Measurements from ENCODE around the gene S100A5.
A peak's percentile ranks its signal among the peaks of the same experiment; 100 is the strongest.
"Not testable (repeated sequence)": the region's sequence is repeated elsewhere in the genome, so short reads cannot be mapped to it uniquely, and the experiment has no call there.

S100A5 gene

GRCh38 chr1:153566414-153567371, 26.0 kb upstream of the S100A5 start:
- peak; percentile 52 for DNase-seq

GRCh38 chr1:153565529-153566374, 25.0 kb upstream of the S100A5 start, which contains the start of gene S100A2:
Gene S100A2, minus strand, starts transcription at chr1:153565844. Its CDS starts 1,967 bp downstream, at chr1:153563877.
- DNase-seq = no peak

GRCh38 chr1:153563991-153564390, 23.3 kb upstream of the S100A5 start:
- no peak for DNase-seq

DNA sequence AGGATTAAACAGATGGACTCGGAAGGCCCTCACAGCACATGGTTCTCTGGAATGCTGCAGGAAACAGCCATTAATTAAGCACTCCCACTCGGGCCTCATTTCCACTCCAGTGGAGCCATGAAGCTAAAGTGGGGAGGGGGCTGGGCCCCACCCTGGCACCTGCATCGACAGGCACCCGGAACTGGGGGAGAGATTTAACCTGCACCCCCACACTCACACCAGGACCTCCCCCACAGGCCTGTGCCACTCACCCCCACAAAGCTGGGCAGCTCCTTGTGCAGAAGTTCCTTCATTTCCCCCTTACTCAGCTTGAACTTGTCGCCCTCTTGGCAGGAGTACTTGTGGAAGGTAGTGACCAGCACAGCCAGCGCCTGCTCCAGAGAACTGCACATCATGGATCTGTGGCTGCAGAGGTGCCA, 22.8 kb upstream of the S100A5 start:
- DNase-seq = no peak

- not testable (repeated sequence) for DNase-seq
Measured at GRCh38 chr1:153562021-153562420, 21.3 kb upstream of the S100A5 start.

DNA sequence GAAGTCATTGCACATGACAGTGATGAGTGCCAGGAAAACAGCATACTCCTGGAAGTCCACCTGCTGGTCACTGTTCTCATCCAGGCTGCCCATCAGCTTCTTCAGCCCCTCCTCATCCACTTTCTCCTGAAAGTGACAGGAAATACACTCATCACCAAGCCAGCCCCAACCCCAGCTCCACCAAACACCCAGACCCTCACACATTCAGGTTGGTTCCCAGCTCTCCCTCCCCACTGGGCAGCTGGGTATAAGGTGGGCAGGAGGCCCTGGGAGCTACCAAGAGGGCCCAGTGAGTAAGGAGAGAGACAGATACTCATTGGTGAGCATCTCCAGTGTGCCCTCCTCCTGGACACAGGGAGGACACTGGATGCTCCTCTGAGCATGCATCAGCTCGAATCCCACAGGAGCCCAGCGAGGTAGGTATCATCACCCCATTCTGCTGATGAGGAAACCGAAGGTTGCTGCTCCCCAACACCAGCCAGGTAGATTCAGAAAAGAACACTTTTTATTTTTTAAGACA, 20.8 kb upstream of the S100A5 start:
- no peak for DNase-seq

DNA sequence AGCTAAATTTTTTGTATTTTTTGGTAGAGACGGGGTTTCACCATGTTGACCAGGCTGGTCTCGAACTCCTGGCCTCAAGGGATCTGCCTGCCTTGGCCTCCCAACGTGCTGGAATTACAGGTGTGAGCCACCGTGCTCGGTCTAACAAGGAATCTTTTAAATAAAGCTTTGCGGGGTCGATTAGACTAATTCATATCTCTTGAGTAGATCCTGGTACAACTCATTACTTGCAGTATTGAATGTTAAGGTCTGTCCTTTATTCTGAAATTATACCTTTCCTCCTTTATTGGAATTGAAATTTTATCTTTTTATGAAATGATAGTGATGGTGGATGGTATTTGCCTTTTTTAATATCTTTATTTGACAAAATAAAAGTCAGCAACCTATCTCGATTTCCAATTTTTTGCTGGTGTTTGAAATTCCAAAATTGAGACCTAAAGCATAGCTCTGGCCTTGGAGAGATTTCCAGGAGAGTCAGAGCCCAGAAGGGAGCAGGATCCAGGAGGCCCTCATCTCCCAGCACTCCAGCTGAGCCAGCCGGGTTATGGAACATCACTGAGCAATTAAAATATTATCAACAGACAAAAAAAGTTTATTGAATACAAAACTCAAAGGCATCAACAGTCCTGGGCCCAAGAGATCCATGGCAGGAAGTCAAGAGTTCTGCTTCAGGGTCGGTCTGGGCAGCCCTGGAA, 20.2 kb upstream of the S100A5 start:
- no peak for DNase-seq

GRCh38 chr1:153560241-153560640, 19.5 kb upstream of the S100A5 start:
- no peak for DNase-seq

GRCh38 chr1:153557877-153558276, 17.1 kb upstream of the S100A5 start:
- DNase-seq = no peak

DNA sequence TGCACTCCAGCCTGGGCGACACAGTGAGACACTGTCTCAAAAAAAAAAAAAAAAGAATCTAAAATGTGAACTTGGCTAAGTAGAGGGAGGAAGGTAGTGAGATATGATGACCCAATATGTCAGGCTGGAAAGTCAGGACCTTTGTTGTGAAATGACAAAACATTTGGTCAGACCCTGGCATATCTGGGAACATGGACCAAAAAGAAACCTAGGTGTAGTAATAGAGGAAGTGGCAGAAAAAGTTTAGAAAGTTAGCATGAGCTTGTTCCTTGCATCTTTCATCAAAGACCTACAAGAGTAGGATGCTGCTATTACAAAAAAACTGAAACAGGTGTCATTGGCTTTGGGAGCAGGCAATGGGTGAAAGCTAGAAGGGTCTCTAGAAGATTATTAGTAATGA, 15.6 kb upstream of the S100A5 start:
- no peak for DNase-seq

- DNase-seq = no peak
Measured at GRCh38 chr1:153553830-153554541, 13.3 kb upstream of the S100A5 start.

DNA sequence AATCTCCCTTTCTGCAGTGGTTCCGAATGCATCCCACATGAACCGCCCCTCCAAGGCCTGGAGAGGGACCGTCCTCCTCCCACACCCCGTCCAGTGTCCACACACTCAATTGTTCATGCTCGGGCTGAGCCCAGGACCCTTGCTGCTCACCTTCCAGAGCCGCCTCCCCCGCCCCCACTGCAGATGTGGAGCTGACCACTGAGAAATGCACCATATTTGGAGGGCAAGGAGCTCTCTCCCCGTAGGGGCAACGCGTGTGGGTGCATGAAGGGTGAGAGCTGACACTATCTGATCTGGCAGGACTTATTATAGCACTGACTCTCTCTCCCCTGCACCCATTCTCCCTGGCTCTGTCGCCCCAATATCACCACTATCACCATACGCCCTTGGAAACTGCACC, 12.4 kb upstream of the S100A5 start:
- no peak for DNase-seq

DNA sequence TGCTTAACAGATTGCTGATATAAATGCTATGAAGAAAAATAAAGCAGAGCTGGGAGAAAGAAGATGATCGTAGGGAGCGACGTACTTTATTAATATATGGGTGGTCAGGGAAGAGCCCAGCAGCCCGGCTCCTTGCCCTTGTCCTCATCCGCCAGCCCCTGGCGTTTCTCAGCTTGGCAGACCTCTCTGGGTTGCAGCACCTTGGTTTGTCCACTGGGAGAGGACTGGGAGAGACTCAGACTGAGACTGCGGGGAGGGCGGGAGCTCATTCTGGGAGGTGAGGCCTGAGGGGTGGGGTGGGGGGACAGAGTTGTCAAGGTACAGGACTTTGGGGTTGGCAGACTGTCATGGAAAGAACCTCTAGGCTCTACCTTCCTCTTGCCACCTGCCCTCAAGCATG, 11.6 kb upstream of the S100A5 start:
- no peak for DNase-seq

DNA sequence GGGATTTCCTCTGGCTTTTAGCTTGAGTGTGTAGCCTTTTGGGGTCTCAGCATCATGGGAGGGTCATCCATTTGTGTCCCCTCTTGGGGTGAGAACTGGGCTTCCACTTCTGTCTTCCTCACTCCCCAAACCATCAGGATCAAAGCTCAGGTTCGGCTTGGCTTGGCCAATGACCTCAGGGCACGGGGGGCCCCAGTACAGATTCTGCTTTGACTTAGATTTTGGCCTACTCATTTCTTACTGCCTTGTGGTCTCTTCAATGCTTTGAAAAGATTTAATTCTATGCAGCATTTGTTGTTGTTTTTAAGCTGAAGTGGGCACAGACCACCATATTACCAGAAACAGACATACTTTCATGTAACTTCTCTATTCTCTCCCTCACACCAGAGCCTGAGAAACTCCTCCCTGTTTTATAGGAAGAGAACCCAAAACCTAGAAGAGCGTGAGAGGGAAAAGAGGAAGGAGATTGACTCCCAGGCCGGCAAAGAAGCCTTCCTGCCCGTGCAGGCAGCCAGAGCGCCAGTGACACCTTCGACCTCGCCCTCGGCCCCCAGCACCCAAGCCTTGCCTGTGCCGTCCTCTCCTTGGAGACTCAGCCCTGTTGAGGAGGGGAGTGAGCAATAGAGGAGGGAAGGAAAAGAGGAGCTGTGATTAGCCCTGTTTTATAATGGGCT, 10.2 kb upstream of the S100A5 start:
- DNase-seq = no peak

GRCh38 chr1:153550398-153550758, 9.6 kb upstream of the S100A5 start:
- no peak for DNase-seq

DNA sequence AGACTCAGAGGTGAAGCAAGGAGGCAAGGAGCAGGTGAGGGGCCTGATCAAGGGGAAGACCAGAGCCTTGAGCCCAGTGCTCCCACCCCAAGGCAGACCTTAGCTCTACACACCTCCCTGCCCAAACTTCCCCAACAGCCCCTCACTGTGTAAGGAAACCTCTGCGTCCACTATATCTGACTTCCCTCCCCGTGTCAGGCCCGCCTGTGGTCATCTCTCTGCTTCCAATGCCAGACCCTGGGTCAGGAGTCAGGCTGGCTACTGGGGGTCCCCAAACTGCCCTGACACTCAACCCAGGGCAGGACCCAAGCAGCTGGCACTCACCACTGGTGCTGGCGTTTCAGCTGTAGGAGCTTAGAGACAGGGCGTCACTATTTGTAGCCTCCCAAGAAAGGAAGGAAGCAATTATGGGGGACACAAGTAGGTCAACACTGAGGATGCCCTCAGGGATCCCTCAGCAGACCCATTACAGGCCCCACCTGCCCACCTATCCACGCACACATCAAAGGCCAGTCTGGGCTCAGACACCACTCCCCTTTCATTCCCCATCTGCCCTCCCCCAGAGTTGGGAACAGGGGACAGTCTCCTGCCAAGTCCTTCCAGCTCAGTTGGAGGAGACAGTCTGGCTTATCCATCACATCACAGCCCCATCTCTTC, 9.1 kb upstream of the S100A5 start:
- no peak for DNase-seq

DNA sequence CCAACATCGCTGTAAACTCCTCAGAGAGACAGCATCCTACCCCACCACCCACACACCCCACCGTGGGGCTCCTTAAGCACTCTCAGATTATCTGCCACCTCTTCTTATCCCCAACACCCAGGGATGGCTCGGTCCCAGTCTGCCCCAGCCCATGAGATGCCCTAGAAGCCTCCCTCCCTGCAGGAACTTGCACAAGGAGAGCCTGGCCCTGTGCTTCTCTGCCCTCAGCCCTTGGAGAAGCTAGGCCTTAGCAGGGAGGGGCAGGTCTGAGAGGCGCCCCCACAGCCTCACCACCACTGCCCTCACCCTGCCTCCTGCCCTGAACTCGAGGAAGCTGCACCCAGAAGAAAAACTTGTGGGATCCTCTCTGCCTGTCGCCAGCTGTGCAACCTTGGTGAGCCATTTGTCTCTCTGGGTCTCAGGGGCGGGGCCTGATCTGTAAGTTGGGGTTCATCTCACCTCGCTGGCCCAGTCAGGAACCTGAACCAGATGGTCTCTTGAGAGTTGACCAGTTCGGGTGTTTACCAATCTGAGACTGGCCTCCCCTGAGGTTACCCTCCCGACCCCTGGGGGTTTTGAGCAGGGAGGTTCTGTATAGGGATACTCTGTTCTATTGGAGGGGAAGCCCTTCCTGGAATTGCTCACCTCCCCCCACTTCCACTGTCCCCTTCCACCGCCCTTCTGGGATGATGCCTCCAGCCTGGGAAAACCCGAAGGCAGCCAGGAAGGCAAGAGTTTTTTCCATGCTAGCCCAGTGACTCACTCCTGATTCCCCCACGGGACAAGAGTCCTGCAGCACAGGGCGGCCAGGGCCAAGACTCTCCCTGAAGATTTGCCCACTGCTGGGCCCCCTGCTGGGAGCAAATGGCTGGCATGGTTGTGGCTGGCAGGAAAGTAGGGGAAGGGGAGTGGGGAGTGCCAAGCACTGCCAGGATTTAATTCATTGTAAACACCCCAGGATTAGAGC, 8.3 kb upstream of the S100A5 start, which contains the start of gene S100A3:
Gene S100A3, minus strand, starts transcription at position 537 of the 967 bp plus-strand sequence. CDS start 773 bp downstream, outside the sequence.
- no peak for DNase-seq

DNA sequence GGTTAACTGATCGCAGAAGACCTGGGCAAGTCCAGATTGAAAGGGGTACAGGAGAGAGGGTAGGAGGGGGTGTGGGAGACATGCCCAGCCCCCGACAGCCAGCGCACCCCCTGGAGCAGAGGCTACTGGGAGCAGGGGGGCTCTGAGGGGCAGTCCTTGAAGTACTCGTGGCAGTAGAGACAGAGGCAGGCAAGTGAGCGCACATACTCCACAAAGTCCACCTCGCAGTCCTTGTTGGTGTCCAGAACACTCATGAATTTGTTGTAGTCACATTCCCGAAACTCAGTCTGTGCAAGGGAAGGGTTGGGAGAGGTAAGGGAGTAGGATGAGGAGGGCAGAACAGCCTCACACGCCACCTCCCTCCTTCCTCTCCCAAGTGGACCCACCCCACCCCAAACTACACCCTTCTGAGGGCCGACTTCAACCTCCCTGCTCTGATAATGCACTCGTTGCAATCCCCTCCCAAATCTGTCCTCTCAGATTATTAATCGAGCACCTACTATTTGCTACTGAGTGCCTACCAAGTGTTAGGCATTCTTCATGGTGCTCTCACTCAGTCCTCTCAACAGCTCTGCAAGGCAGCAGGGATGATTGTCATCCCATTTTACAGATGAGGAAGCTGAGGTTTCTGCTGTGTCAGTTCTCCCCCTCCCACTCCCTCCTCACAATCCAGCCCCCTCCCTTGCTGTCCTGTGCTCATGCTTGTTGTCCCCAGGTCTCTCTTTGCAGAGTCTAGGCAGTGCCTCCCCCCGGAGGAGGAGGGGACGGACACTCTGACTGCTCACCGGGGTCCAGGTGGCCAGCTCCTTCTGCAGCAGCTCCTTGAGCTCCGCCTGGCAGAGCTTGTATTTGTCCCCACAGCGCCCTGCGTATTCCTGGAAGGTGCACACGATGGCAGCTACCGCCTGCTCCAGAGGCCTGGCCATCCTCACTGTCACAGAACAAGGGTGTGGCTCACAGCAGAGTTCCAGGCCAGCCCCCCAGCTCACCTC, 7.1 kb upstream of the S100A5 start:
- DNase-seq = no peak

Data from NCI-H1436 (cell line).